Esophagus muscularis mucosa (tissue), 4 donors: ENCODE measurements around the gene CYBA. TPM values are rescaled to one million over a fixed set of nuclear protein-coding genes. Genes with fewer than 3 reads are reported as not detected.

ENCODE experiments used
- DNase-seq: peaks from one replicate; pipeline ENCODE4 v3.0.0-alpha.2; 2017; ENCODE audit errors: extremely low spot score
- H3K27ac ChIP-seq, 4 donors: fragments of 200-600 bp; sonication (generic); replicated peaks in 1 of 4; 1 replicate in 3 of 4; 2 replicates in 1 of 4; pipeline ENCODE4 v1.5.1; 2016 to 2019; ENCODE audit warnings: mild to moderate bottlenecking in 1 of 4
- H3K27me3 ChIP-seq, 4 donors: fragments of 200-600 bp; sonication (generic); one replicate each; pipeline versions ENCODE4 v1.5.1 to v1.6.0; 2016 to 2019
- H3K36me3 ChIP-seq, 4 donors: fragments of 200-600 bp; sonication (generic); one replicate each; pipeline ENCODE4 v1.5.1; 2016 to 2019
- H3K4me1 ChIP-seq, 4 donors: fragments of 200-600 bp; sonication (generic); one replicate each; pipeline ENCODE4 v1.5.1; 2016 to 2019
- H3K4me3 ChIP-seq, 4 donors: fragments of 200-600 bp; sonication (generic); 1 replicate in 2 of 4; 2 replicates in 2 of 4; pipeline ENCODE4 v1.5.1; 2016 to 2019; ENCODE audit warnings: mild to moderate bottlenecking in 4 of 4, moderate library complexity in 1 of 4
- H3K9me3 ChIP-seq, 4 donors: fragments of 200-600 bp; sonication (generic); 1 replicate in 3 of 4; 2 replicates in 1 of 4; pipeline ENCODE4 v1.5.1; 2016 to 2019
- CTCF ChIP-seq, 3 experiments: fragments of 200-600 bp in 2 of 3; fragments of 450-650 bp in 1 of 3; sonication (generic) in 2 of 3; IDR thresholded peaks; one replicate each; pipeline ENCODE4 v1.5.1; 2017 to 2019; ENCODE audit warnings: antibody characterized with exemption in 3 of 3, mild to moderate bottlenecking in 2 of 3, moderate library complexity in 1 of 3
- EP300 ChIP-seq: sonication (generic); formaldehyde crosslinking; IDR thresholded peaks from one replicate; pipeline ENCODE4 v1.6.1; 2017; ENCODE audit warnings: antibody characterized with exemption
- POLR2A ChIP-seq: fragments of 450-650 bp; IDR thresholded peaks from one replicate; pipeline ENCODE4 v1.6.1; 2017; ENCODE audit warnings: antibody characterized with exemption, moderate library complexity, mild to moderate bottlenecking, low read depth
- POLR2AphosphoS5 ChIP-seq, 2 donors: sonication (generic); formaldehyde crosslinking; IDR thresholded peaks; one replicate each; pipeline ENCODE4 v1.6.1; 2017; ENCODE audit warnings: antibody characterized with exemption in 2 of 2
- WGBS: methylation state at CpG from one replicate; pipeline ENCODE4 v1.1.5; 2018; 5-methylcytosine and 5-hydroxymethylcytosine counted together
- intact Hi-C: fragments of 100-400 bp; cut with DNase I; formaldehyde crosslinking; loops from one replicate; pipeline ENCODE4 v1.15.1; 2023
- total RNA-seq, 4 donors: library from RNA; depleted of rRNA; stranded (reverse); fragments of >200 nt; gene quantifications; one replicate each; pipeline versions ENCODE4 v1.1.0 to v1.2.1, GENCODE V29; 2016

CYBA gene
- total RNA-seq, 4 donors from 2014 or later, result 46.5 to 156 (median 99.2) TPM

DNA sequence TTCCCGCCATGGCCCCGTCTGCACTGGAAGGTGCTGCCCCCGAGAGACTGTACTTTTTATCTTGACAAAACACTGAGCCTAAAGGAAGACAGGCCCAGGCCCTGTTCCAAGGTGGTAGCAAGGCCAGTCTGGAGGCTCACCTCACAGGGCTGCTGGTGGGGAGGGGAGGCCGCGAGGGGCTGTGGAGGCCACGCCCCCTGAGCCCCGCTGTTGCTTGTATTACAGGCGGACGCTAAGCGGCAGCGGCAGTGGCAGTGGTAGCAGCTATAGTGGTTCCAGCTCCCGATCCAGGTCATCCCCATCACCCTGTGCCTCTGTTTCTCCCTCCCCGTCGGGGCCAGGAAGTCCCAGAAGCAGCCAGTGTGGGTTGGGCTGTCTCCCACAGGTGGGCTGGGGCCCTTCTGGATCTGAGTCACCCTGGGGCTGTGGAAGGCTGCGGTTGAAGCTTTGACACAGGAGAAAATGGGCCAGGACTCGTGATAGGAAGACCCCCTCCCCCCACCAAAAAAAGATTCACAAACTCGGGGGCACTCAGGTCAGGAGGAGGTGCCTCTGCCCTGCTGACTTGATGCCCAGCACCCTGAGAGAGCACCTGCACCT, 25.8 kb downstream of the CYBA start:
- peaks cover 0 to 9% (median 0%) of the 10 kb centered on the region in 4 donors for H3K4me1 ChIP-seq
- DNase-seq, result no peak
- intact Hi-C loops, result no loop called here
- H3K9me3 ChIP-seq, result no peaks in the 10 kb centered on the region
- H3K27me3 ChIP-seq, result no peaks in the 10 kb centered on the region
- no peak overlapping the region for H3K27ac ChIP-seq
- peaks cover 76 to 93% (median 82%) of the 10 kb centered on the region in 4 donors for H3K36me3 ChIP-seq
- 91% methylated on average over 10 of the region's 17 CpGs for WGBS
- TF ChIP-seq CTCF (IDR thresholded peaks at IDR 0.05), result no peak
- TF ChIP-seq EP300, result no peak
- no peak for TF ChIP-seq POLR2AphosphoS5 (IDR thresholded peaks at IDR 0.05)
- TF ChIP-seq POLR2A, result no peak
- H3K4me3 ChIP-seq, result no peak overlapping the region

DNA sequence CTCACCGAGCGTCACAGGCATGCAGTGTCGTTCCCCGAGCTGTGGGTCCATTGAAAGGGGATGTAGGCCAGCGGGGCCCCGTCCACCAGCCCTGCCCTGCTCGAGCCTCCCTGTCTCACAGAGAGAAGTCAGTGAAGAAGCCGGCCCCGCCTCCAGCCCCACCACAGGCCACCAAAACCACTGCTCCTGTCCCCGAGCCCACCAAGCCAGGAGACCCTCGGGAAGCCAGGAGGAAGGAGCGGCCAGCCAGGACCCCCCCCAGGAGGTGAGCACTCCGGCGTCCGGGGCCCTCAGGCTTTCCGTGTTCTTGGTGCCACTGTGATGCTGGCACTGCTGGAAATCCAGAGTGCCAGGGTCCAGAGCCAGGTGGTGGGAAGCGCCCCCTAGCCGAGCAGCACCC, 26.4 kb downstream of the CYBA start:
- Histone ChIP-seq H3K27me3 (no peaks in the 10 kb centered on the region), H3K36me3 (peaks cover 70 to 93% (median 80%) of the 10 kb centered on the region in 4 donors), H3K27ac (no peak overlapping the region), H3K4me3 (no peak overlapping the region), H3K4me1 (peaks cover 0 to 11% (median 0%) of the 10 kb centered on the region in 4 donors), H3K9me3 (no peaks in the 10 kb centered on the region)
- WGBS, result 100% methylated on average over 4 of the region's 18 CpGs
- intact Hi-C loops, result no loop called here
- DNase-seq, result no peak
- TF ChIP-seq POLR2AphosphoS5 (IDR thresholded peaks at IDR 0.05) (no peak), CTCF (IDR thresholded peaks at IDR 0.05) (no peak), POLR2A (no peak), EP300 (no peak)

DNA sequence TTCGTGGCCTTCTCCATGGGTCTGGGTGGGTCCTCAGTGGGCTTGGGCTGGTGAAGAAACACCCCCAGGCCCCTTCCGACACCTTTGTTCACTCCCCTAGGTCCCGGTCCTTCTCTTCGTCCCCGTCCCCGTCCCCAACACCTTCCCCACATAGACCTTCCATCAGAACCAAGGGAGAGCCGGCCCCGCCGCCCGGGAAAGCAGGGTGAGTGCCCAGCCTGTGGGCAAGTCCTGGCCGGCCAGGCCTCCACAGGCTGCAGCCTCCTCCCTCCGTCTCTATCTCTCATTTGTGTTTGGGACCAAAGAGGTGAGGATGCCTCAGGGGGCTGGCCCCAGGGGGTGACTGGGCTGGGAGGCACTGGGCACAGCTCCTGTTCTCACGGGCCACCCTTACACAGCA, 27.0 kb downstream of the CYBA start:
- Histone ChIP-seq H3K4me3 (no peak overlapping the region), H3K4me1 (peaks cover 0 to 17% (median 0%) of the 10 kb centered on the region in 4 donors), H3K27ac (no peak overlapping the region), H3K27me3 (no peaks in the 10 kb centered on the region), H3K36me3 (peaks cover 64 to 93% (median 82%) of the 10 kb centered on the region in 4 donors), H3K9me3 (no peaks in the 10 kb centered on the region)
- TF ChIP-seq CTCF (IDR thresholded peaks at IDR 0.05) (no peak), POLR2A (no peak), EP300 (no peak), POLR2AphosphoS5 (IDR thresholded peaks at IDR 0.05) (no peak)
- DNase-seq, result no peak
- intact Hi-C loops, result no loop called here
- 96% methylated on average over 13 of the region's 13 CpGs for WGBS

DNA sequence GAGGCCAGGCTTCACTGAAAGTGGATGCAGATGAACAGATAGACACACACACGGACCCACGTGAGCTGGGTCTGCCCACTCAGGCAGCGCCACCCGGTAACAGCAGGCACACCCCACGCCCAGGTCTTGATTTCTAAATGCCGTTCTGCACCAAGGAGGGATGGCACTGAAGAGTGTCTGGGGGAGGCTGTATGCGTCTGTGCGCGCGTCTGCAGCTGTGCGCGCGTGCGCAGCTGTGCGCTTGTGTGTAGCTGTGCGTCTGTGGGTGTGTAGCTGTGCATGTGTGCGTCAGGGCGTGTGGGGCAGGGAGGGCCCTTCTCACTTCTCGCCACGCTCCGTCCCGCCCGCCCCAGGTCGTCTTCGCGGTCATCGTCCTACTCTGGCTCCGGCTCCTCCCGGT, 28.0 kb downstream of the CYBA start:
- no peak for TF ChIP-seq POLR2A
- no peak for TF ChIP-seq CTCF (IDR thresholded peaks at IDR 0.05)
- TF ChIP-seq EP300, result no peak
- TF ChIP-seq POLR2AphosphoS5 (IDR thresholded peaks at IDR 0.05), result no peak
- peaks cover 0 to 10% (median 0%) of the 10 kb centered on the region in 4 donors for H3K4me1 ChIP-seq
- H3K27me3 ChIP-seq, result no peaks in the 10 kb centered on the region
- H3K36me3 ChIP-seq, result peaks cover 54 to 93% (median 81%) of the 10 kb centered on the region in 4 donors
- DNase-seq, result no peak
- 97% methylated on average over 22 of the region's 29 CpGs for whole genome bisulfite sequencing
- no peak overlapping the region for H3K4me3 ChIP-seq
- H3K9me3 ChIP-seq, result no peaks in the 10 kb centered on the region
- intact Hi-C loops, result no loop called here
- H3K27ac ChIP-seq, result no peak overlapping the region

- no peak overlapping the region for H3K27ac ChIP-seq
- H3K36me3 ChIP-seq, result peaks cover 47 to 91% (median 79%) of the 10 kb centered on the region in 4 donors
- H3K4me1 ChIP-seq, result peaks cover 0 to 10% (median 0%) of the 10 kb centered on the region in 4 donors
- DNase-seq, result no peak
- no peaks in the 10 kb centered on the region for H3K9me3 ChIP-seq
- 86% methylated on average over 19 of the region's 19 CpGs for WGBS
- no peak overlapping the region for H3K4me3 ChIP-seq
- no peak for TF ChIP-seq EP300
- TF ChIP-seq POLR2AphosphoS5 (IDR thresholded peaks at IDR 0.05), result no peak
- TF ChIP-seq POLR2A, result no peak
- no peak for TF ChIP-seq CTCF (IDR thresholded peaks at IDR 0.05)
- intact Hi-C loops, result no loop called here
- no peaks in the 10 kb centered on the region for H3K27me3 ChIP-seq
Measured at GRCh38 chr16:88622125-88622524, 28.7 kb downstream of the CYBA start.
